ENCODE data around the gene SMYD3. TPM values are rescaled to one million over a fixed set of nuclear protein-coding genes. Genes with fewer than 3 reads are reported as not detected.

SMYD3 gene
- total and polyA plus RNA-seq, 8 donors: 20.4 to 35.1 (median 24.3) TPM

GRCh38 chr1:246039584-246039983, 467.5 kb downstream of the SMYD3 start:
- no peak for ATAC-seq
- no peaks in the 10 kb centered on the region for H3K36me3 ChIP-seq
- intact Hi-C loops (cut with DNase I): no loop called here
- H3K9me3 ChIP-seq: no peaks in the 10 kb centered on the region
- H3K27ac ChIP-seq: no peak overlapping the region
- TF ChIP-seq CTCF (IDR thresholded peaks at IDR 0.05): no peak
- H3K4me1 ChIP-seq: no peaks in the 10 kb centered on the region
- no peak overlapping the region for H3K4me3 ChIP-seq
- no peak for DNase-seq
- H3K27me3 ChIP-seq: no peaks in the 10 kb centered on the region

GRCh38 chr1:246037832-246038231, 469.2 kb downstream of the SMYD3 start:
- Histone ChIP-seq H3K9me3 (no peaks in the 10 kb centered on the region), H3K4me1 (no peaks in the 10 kb centered on the region), H3K27me3 (no peaks in the 10 kb centered on the region), H3K36me3 (no peaks in the 10 kb centered on the region), H3K4me3 (no peak overlapping the region), H3K27ac (no peak overlapping the region)
- no peak for TF ChIP-seq CTCF (IDR thresholded peaks at IDR 0.05)
- ATAC-seq (no peak), DNase-seq (no peak)
- intact Hi-C loops (cut with DNase I): no loop called here

- Histone ChIP-seq H3K36me3 (no peaks in the 10 kb centered on the region), H3K4me1 (no peaks in the 10 kb centered on the region), H3K9me3 (no peaks in the 10 kb centered on the region), H3K27me3 (no peaks in the 10 kb centered on the region), H3K27ac (no peak overlapping the region), H3K4me3 (no peak overlapping the region)
- ATAC-seq (no peak), DNase-seq (no peak)
- TF ChIP-seq CTCF (IDR thresholded peaks at IDR 0.05): no peak
- intact Hi-C loops (cut with DNase I): no loop called here
Measured at GRCh38 chr1:246036175-246036574, 470.9 kb downstream of the SMYD3 start.

GRCh38 chr1:246035060-246035541, 472.0 kb downstream of the SMYD3 start:
- Histone ChIP-seq H3K4me3 (no peak overlapping the region), H3K4me1 (no peaks in the 10 kb centered on the region), H3K9me3 (no peaks in the 10 kb centered on the region), H3K27me3 (no peaks in the 10 kb centered on the region), H3K36me3 (no peaks in the 10 kb centered on the region), H3K27ac (no peak overlapping the region)
- ATAC-seq: no peak
- no peak for TF ChIP-seq CTCF (IDR thresholded peaks at IDR 0.05)
- intact Hi-C loops (cut with DNase I): no loop called here
- DNase-seq: peak in 2 of 4 donors; percentile 31 to 53

GRCh38 chr1:246034630-246035029, 472.4 kb downstream of the SMYD3 start:
- Histone ChIP-seq H3K27ac (no peak overlapping the region), H3K27me3 (no peaks in the 10 kb centered on the region), H3K4me3 (no peak overlapping the region), H3K36me3 (no peaks in the 10 kb centered on the region), H3K9me3 (no peaks in the 10 kb centered on the region), H3K4me1 (no peaks in the 10 kb centered on the region)
- DNase-seq (no peak), ATAC-seq (no peak)
- intact Hi-C loops (cut with DNase I): no loop called here
- no peak for TF ChIP-seq CTCF (IDR thresholded peaks at IDR 0.05)
